ENCODE data around the gene PSPH. TPM values are rescaled to one million over a fixed set of nuclear protein-coding genes. Genes with fewer than 3 reads are reported as not detected.

The PSPH gene
- total and polyA plus RNA-seq, 10 of the 15 experiments (the other 5 are each of a cell fraction or from before 2014, with no cell fraction given), result 5.2 to 36.4 (median 23.9) TPM

- WGBS (ENCODE audit: insufficient coverage, insufficient replicate concordance, low lambda C conversion rate, missing lambda C conversion rate), result 98% methylated on average over 8 of the region's 8 CpGs
- H3K27ac ChIP-seq (ENCODE audit: control insufficient read depth, insufficient read depth), result no peak overlapping the region
- H3K79me2 ChIP-seq (ENCODE audit: control insufficient read depth, insufficient read depth, low read length), result no peaks in the 10 kb centered on the region
- no peak overlapping the region for H3K4me3 ChIP-seq
- H2AFZ ChIP-seq (ENCODE audit: control insufficient read depth, low read depth, low read length), result no peak overlapping the region
- H3K9ac ChIP-seq (ENCODE audit: control insufficient read depth, insufficient read depth, low read length), result no peak overlapping the region
- intact Hi-C loops (cut with micrococcal nuclease; ENCODE audit: unreplicated experiment), result no loop called here
- in situ Hi-C loops (cut with MboI), result no loop called here
- TF ChIP-seq YY1 (IDR thresholded peaks at IDR 0.05; ENCODE audit: low read depth, low read length), result no peak
- CTCF ChIA-PET, result no interaction called here
- no peaks in the 10 kb centered on the region for H3K9me3 ChIP-seq (replicated peaks; ENCODE audit: control insufficient read depth, insufficient read depth, low read length)
- no TSS peak for BruUV-seq (replicated peaks)
- POLR2A ChIA-PET, result no interaction called here
- RAD21 ChIA-PET (ENCODE audit: unreplicated experiment), result no interaction called here
- no peak for FAIRE-seq
- H3K4me2 ChIP-seq (ENCODE audit: control insufficient read depth, insufficient read depth), result no peak overlapping the region
- no peak for ATAC-seq
- H3K36me3 ChIP-seq (ENCODE audit: control insufficient read depth in 2 of 2, insufficient read depth in 2 of 2, low read length in 1 of 2), result peaks cover 2% of the 10 kb centered on the region in 2 experiments
- H3K4me1 ChIP-seq (ENCODE audit: control insufficient read depth, insufficient read depth, low read length), result no peaks in the 10 kb centered on the region
- no peak for DNase-seq (ENCODE audit: low read depth, low spot score)
- H4K20me1 ChIP-seq (ENCODE audit: control insufficient read depth, insufficient read depth), result no peaks in the 10 kb centered on the region
- no peaks in the 10 kb centered on the region for H3K27me3 ChIP-seq (replicated peaks in 1 of 2; ENCODE audit: control insufficient read depth in 2 of 2, insufficient read depth in 2 of 2, low read length in 1 of 2)
- SMC1A ChIA-PET (ENCODE audit: uncharacterized antibody, unreplicated experiment), result no interaction called here
These were observed 54.3 kb downstream of the PSPH start for GRCh38 chr7:55996856-55997500.

DNA sequence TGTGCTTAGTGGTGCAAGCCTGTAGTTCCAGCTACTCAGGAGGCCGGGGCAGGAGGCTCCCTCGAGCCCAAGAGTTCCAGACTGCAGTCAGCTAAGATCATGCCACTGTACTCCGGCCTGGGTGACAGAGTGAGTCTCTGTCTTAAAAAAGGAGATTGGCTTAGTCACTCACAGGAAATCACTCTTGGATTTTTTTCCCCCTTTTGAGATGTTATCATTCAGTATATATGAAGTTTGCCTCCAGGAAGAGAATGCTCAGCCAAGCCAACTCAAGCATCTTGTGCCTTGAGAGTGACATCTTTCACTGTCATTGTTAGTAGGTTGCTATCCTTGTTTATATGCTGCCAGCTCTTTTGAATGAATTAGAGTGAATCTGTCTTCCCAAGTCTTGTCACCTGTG is 58.9 kb downstream of the PSPH start:
- Histone ChIP-seq H3K27ac (ENCODE audit: control insufficient read depth, insufficient read depth) (no peak overlapping the region), H3K36me3 (ENCODE audit: control insufficient read depth in 2 of 2, insufficient read depth in 2 of 2, low read length in 1 of 2) (peaks cover 2% of the 10 kb centered on the region in 2 experiments), H3K27me3 (replicated peaks in 1 of 2; ENCODE audit: control insufficient read depth in 2 of 2, insufficient read depth in 2 of 2, low read length in 1 of 2) (no peaks in the 10 kb centered on the region), H3K79me2 (ENCODE audit: control insufficient read depth, insufficient read depth, low read length) (no peaks in the 10 kb centered on the region), H3K4me1 (ENCODE audit: control insufficient read depth, insufficient read depth, low read length) (no peaks in the 10 kb centered on the region), H3K4me3 (no peak overlapping the region), H4K20me1 (ENCODE audit: control insufficient read depth, insufficient read depth) (no peaks in the 10 kb centered on the region), H3K4me2 (ENCODE audit: control insufficient read depth, insufficient read depth) (no peak overlapping the region), H3K9ac (ENCODE audit: control insufficient read depth, insufficient read depth, low read length) (no peak overlapping the region), H3K9me3 (replicated peaks; ENCODE audit: control insufficient read depth, insufficient read depth, low read length) (no peaks in the 10 kb centered on the region), H2AFZ (ENCODE audit: control insufficient read depth, low read depth, low read length) (no peak overlapping the region)
- in situ Hi-C loops (cut with MboI) (no loop called here), intact Hi-C loops (cut with micrococcal nuclease; ENCODE audit: unreplicated experiment) (no loop called here)
- no TSS peak for BruUV-seq (replicated peaks)
- CTCF ChIA-PET, result interaction anchor here (0.6 kb wide), 1 partner anchor 16 kb away, joined by 3 read pairs; no protein-coding TSS in a partner anchor
- FAIRE-seq (no peak), DNase-seq (ENCODE audit: low read depth, low spot score) (no peak), ATAC-seq (no peak)
- RAD21 ChIA-PET (ENCODE audit: unreplicated experiment), result no interaction called here
- 74% methylated on average over 3 of the region's 3 CpGs for WGBS (ENCODE audit: insufficient coverage, insufficient replicate concordance, low lambda C conversion rate, missing lambda C conversion rate)
- POLR2A ChIA-PET, result no interaction called here
- SMC1A ChIA-PET (ENCODE audit: uncharacterized antibody, unreplicated experiment), result no interaction called here
- no peak for TF ChIP-seq EZH2 (IDR thresholded peaks at IDR 0.05; ENCODE audit: borderline replicate concordance, control insufficient read depth, low read depth, low read length)
- no peak for TF ChIP-seq TCF7 (IDR thresholded peaks at IDR 0.05; ENCODE audit: borderline replicate concordance)
- no peak for TF ChIP-seq YY1 (IDR thresholded peaks at IDR 0.05; ENCODE audit: low read depth, low read length)
- TF ChIP-seq, protein P1, sequence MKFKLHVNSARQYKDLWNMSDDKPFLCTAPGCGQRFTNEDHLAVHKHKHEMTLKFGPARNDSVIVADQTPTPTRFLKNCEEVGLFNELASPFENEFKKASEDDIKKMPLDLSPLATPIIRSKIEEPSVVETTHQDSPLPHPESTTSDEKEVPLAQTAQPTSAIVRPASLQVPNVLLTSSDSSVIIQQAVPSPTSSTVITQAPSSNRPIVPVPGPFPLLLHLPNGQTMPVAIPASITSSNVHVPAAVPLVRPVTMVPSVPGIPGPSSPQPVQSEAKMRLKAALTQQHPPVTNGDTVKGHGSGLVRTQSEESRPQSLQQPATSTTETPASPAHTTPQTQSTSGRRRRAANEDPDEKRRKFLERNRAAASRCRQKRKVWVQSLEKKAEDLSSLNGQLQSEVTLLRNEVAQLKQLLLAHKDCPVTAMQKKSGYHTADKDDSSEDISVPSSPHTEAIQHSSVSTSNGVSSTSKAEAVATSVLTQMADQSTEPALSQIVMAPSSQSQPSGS (IDR thresholded peaks at IDR 0.05; ENCODE audit: low read length), result no peak
- TF ChIP-seq E2F8 (IDR thresholded peaks at IDR 0.05; ENCODE audit: low read depth, partially characterized antibody), result no peak
- TF ChIP-seq EGR1 (IDR thresholded peaks at IDR 0.05; ENCODE audit: borderline replicate concordance in 1 of 2, low read depth in 2 of 2, low read length in 2 of 2), result no peak
- TF ChIP-seq PAX5 (IDR thresholded peaks at IDR 0.05; ENCODE audit: borderline replicate concordance, low read depth, low read length), result no peak
- no peak for TF ChIP-seq RCOR1 (conservative IDR thresholded peaks at IDR 0.05; ENCODE audit: low read depth, low read length)
- TF ChIP-seq RAD51 (IDR thresholded peaks at IDR 0.05), result no peak
- no peak for TF ChIP-seq LARP7 (IDR thresholded peaks at IDR 0.05)

All from GM12878 (cell line).